ENCODE measurements around the gene MALSU1. TPM values are rescaled to one million over a fixed set of nuclear protein-coding genes. Genes with fewer than 3 reads are reported as not detected.

Gene MALSU1
- total RNA-seq, 1 donor from 2014 or later = 48.7 TPM

- Mint-ChIP-seq H3K4me3 (no peak overlapping the region), H3K4me1 (peaks cover 27% of the 10 kb centered on the region), H3K9me3 (no peaks in the 10 kb centered on the region), H3K36me3 (no peaks in the 10 kb centered on the region), H3K27ac (no peak overlapping the region), H3K27me3 (ENCODE audit: insufficient read depth, low read depth) (peaks cover 11% of the 10 kb centered on the region)
- H3K79me2 ChIP-seq (ENCODE audit: low read depth) = peaks cover 12% of the 10 kb centered on the region
- no peak overlapping the region for H3K9ac ChIP-seq
- no peak overlapping the region for H3K27ac ChIP-seq
- H3K27me3 ChIP-seq = no peaks in the 10 kb centered on the region
- H3K4me1 ChIP-seq = peaks cover 7% of the 10 kb centered on the region
- no peak overlapping the region for H2AFZ ChIP-seq (replicated peaks)
- no peak for DNase-seq (ENCODE audit: low spot score)
- H3K4me2 ChIP-seq = no peak overlapping the region
- H3K4me3 ChIP-seq = no peak overlapping the region
- no peaks in the 10 kb centered on the region for H3K9me3 ChIP-seq (ENCODE audit: low read depth)
- TF ChIP-seq EZH2 (IDR thresholded peaks at IDR 0.05) = no peak
- TF ChIP-seq, protein P1, sequence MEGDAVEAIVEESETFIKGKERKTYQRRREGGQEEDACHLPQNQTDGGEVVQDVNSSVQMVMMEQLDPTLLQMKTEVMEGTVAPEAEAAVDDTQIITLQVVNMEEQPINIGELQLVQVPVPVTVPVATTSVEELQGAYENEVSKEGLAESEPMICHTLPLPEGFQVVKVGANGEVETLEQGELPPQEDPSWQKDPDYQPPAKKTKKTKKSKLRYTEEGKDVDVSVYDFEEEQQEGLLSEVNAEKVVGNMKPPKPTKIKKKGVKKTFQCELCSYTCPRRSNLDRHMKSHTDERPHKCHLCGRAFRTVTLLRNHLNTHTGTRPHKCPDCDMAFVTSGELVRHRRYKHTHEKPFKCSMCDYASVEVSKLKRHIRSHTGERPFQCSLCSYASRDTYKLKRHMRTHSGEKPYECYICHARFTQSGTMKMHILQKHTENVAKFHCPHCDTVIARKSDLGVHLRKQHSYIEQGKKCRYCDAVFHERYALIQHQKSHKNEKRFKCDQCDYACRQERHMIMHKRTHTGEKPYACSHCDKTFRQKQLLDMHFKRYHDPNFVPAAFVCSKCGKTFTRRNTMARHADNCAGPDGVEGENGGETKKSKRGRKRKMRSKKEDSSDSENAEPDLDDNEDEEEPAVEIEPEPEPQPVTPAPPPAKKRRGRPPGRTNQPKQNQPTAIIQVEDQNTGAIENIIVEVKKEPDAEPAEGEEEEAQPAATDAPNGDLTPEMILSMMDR (IDR thresholded peaks at IDR 0.05) = no peak
- no peak for TF ChIP-seq EZH2phosphoT487 (IDR thresholded peaks at IDR 0.05)
- H4K20me1 ChIP-seq (ENCODE audit: low read depth) = peaks cover 8% of the 10 kb centered on the region
- H3K36me3 ChIP-seq = no peaks in the 10 kb centered on the region
- H3F3A ChIP-seq (ENCODE audit: low read depth) = peaks cover 7% of the 10 kb centered on the region
Observed at GRCh38 chr7:23295401-23295697, 3.8 kb upstream of the MALSU1 start.

GRCh38 chr7:23298141-23298881 is 828 bp upstream of the MALSU1 start:
- H3K4me3 ChIP-seq = peak overlapping the region; percentile 88
- H3K27me3 Mint-ChIP-seq (ENCODE audit: insufficient read depth, low read depth) = peaks cover 8% of the 10 kb centered on the region
- DNase-seq (ENCODE audit: low spot score) = no peak

DNA sequence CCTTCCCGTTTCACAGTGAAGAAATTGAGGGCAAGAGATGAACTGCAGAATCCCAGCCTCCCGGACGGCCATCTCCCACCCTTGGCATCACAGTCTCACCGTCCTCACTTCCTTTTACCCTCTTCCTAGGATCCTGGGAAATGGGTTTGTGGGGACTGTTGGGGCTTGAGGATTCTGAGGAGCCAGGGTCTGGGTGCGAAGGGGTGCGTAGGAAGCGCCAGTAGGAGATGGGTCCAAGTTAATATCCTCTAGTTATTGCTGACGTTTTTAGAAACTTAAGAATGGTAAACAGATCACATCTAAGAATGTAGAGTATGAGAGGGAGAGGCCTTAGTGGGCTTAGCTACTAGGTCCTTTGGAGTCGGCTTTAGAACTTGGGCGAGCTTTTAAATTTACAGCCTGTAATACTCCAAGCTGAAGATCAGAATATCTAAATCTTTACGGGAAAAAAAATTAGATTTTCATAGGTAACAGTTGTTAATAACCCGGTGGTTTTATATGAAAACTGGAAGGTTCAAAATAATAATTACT is 696 bp downstream of the MALSU1 start:
- TF ChIP-seq EZH2phosphoT487 (IDR thresholded peaks at IDR 0.05) (no peak), EZH2 (IDR thresholded peaks at IDR 0.05) (no peak)
- TF ChIP-seq, protein P1 (IDR thresholded peaks at IDR 0.05) = no peak
- Histone ChIP-seq H3K4me1 (peaks cover 6% of the 10 kb centered on the region), H3K9ac (peak overlapping the region; percentile 92), H4K20me1 (ENCODE audit: low read depth) (peaks cover 15% of the 10 kb centered on the region), H3K79me2 (ENCODE audit: low read depth) (peaks cover 57% of the 10 kb centered on the region), H3K4me2 (peak overlapping the region; percentile 91), H3K9me3 (ENCODE audit: low read depth) (no peaks in the 10 kb centered on the region), H3K27ac (no peak overlapping the region), H3K4me3 (peak overlapping the region; percentile 88), H3K27me3 (no peaks in the 10 kb centered on the region), H3F3A (ENCODE audit: low read depth) (peaks cover 17% of the 10 kb centered on the region), H3K36me3 (no peaks in the 10 kb centered on the region), H2AFZ (replicated peaks) (peak overlapping the region; percentile 77)
- H3K27me3 Mint-ChIP-seq (ENCODE audit: insufficient read depth, low read depth) = peaks cover 4% of the 10 kb centered on the region
- DNase-seq (ENCODE audit: low spot score) = no peak
- H3K4me1 Mint-ChIP-seq = peaks cover 25% of the 10 kb centered on the region
- H3K36me3 Mint-ChIP-seq = peaks cover 21% of the 10 kb centered on the region
- H3K9me3 Mint-ChIP-seq = no peaks in the 10 kb centered on the region
- H3K4me3 Mint-ChIP-seq = peak overlapping the region; percentile 94
- peak overlapping the region; percentile 68 for H3K27ac Mint-ChIP-seq

More at GRCh38 chr7:23298141-23298881, 828 bp upstream of the MALSU1 start:
- H3K9me3 Mint-ChIP-seq = no peaks in the 10 kb centered on the region
- peaks cover 12% of the 10 kb centered on the region for H4K20me1 ChIP-seq (ENCODE audit: low read depth)
- H3K27me3 ChIP-seq = no peaks in the 10 kb centered on the region
- peaks cover 6% of the 10 kb centered on the region for H3K4me1 ChIP-seq
- peak overlapping the region; percentile 94 for H3K4me3 Mint-ChIP-seq
- H3K79me2 ChIP-seq (ENCODE audit: low read depth) = peaks cover 42% of the 10 kb centered on the region
- no peaks in the 10 kb centered on the region for H3K36me3 ChIP-seq
- H3K27ac ChIP-seq = no peak overlapping the region
- H3K4me1 Mint-ChIP-seq = peaks cover 28% of the 10 kb centered on the region
- no peak overlapping the region for H3K9ac ChIP-seq
- peak overlapping the region; percentile 74 for H3K27ac Mint-ChIP-seq
- H3F3A ChIP-seq (ENCODE audit: low read depth) = peaks cover 7% of the 10 kb centered on the region
- H2AFZ ChIP-seq (replicated peaks) = peak overlapping the region; percentile 35
- TF ChIP-seq EZH2phosphoT487 (IDR thresholded peaks at IDR 0.05) (no peak), EZH2 (IDR thresholded peaks at IDR 0.05) (no peak)
- TF ChIP-seq, protein P1 (IDR thresholded peaks at IDR 0.05) = no peak
- peak overlapping the region; percentile 91 for H3K4me2 ChIP-seq
- H3K9me3 ChIP-seq (ENCODE audit: low read depth) = no peaks in the 10 kb centered on the region
- H3K36me3 Mint-ChIP-seq = peaks cover 12% of the 10 kb centered on the region
